Calu3 (cell line): Measurements from ENCODE around the gene PRRT1. TPM values are rescaled to one million over a fixed set of nuclear protein-coding genes. Genes with fewer than 3 reads are reported as not detected.
"Not testable (repeated sequence)": the region's sequence is repeated elsewhere in the genome, so short reads cannot be mapped to it uniquely, and the experiment has no call there.

Experiments
- BruUV-seq: library from RNA; stranded (reverse); fragments of 400-500 nt; replicated peaks from 2 replicates; lab custom pipeline; 2021; lab: Mats Ljungman, UMichigan
- CTCF ChIA-PET: fragments of 300-600 bp; sonication (Branson Sonifier 250); formaldehyde crosslinking; loops from one replicate; lab custom pipeline; 2022; ENCODE audit warnings: antibody characterized with exemption; lab: Charles Lee
- DNase-seq: peaks from one replicate; pipeline ENCODE4 v3.0.0; 2022
- H3K27ac Mint-ChIP-seq: one replicate; pipeline ENCODE4 v1.8.0; 2022; ENCODE audit warnings: mixed read lengths; ENCODE audit not compliant: unreplicated experiment
- H3K27me3 Mint-ChIP-seq: one replicate; pipeline ENCODE4 v1.8.0; 2022; ENCODE audit warnings: mixed read lengths; ENCODE audit not compliant: unreplicated experiment
- H3K36me3 Mint-ChIP-seq: one replicate; pipeline ENCODE4 v1.8.0; 2022; ENCODE audit warnings: mild to moderate bottlenecking, moderate library complexity, mixed read lengths; ENCODE audit not compliant: insufficient read depth, unreplicated experiment
- H3K4me1 Mint-ChIP-seq: one replicate; pipeline ENCODE4 v1.8.0; 2022; ENCODE audit warnings: mild to moderate bottlenecking, low read depth, mixed read lengths; ENCODE audit not compliant: unreplicated experiment
- H3K4me3 Mint-ChIP-seq: one replicate; pipeline ENCODE4 v1.8.0; 2022; ENCODE audit warnings: mild to moderate bottlenecking, low read depth, moderate library complexity, mixed read lengths; ENCODE audit not compliant: unreplicated experiment
- H3K9me3 Mint-ChIP-seq: one replicate; pipeline ENCODE4 v1.8.0; 2022; ENCODE audit warnings: low read depth, mixed read lengths; ENCODE audit not compliant: unreplicated experiment
- intact Hi-C: fragments of 100-400 bp; cut with micrococcal nuclease; formaldehyde crosslinking; loops from one replicate; pipeline ENCODE4 v1.10.0; 2022; ENCODE audit not compliant: unreplicated experiment
- microRNA-seq: library from miRNA; unstranded; fragments of <30 nt; microRNA quantifications from one replicate; pipeline ENCODE4 v1.2.0, GENCODE V29; 2022
- total RNA-seq: library from RNA; stranded (reverse); gene quantifications from 2 replicates; pipeline ENCODE4 v1.2.3, GENCODE V29; 2022
- TF ChIP-seq, protein P1 (sequence below): fragments of 200-600 bp; IDR thresholded peaks from one replicate; pipeline ENCODE4 v1.8.0; 2022; ENCODE audit warnings: antibody characterized with exemption; ENCODE audit not compliant: unreplicated experiment

Gene PRRT1
- total RNA-seq, 1 experiment from 2014 or later = 1.7 TPM

DNA sequence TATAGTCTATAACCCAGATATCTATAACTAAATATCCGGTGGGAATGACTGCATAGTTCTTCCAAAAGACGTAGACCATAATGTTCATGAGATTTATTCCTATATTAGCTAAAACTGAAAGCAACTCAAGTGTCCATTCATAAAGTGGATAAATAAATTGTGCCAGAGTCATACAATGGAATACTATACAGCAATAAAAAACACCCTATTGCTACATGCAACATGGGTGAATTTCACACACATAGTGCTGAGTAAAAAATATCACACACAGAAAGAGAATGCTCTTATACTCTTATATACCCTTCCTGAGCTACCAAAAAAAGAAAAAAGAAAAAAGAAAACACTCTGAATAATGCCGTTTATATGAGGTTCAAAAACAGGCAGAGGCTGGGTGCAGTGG lies 49.5 kb downstream of the PRRT1 start:
- peaks cover 77% of the 10 kb centered on the region for H3K27me3 Mint-ChIP-seq
- CTCF ChIA-PET = interaction anchor here (0.6 kb wide), 2 partner anchors 26 to 749 kb away, joined by 3 to 9 read pairs; partner anchors contain the start of gene ATF6B
- TF ChIP-seq, protein P1, sequence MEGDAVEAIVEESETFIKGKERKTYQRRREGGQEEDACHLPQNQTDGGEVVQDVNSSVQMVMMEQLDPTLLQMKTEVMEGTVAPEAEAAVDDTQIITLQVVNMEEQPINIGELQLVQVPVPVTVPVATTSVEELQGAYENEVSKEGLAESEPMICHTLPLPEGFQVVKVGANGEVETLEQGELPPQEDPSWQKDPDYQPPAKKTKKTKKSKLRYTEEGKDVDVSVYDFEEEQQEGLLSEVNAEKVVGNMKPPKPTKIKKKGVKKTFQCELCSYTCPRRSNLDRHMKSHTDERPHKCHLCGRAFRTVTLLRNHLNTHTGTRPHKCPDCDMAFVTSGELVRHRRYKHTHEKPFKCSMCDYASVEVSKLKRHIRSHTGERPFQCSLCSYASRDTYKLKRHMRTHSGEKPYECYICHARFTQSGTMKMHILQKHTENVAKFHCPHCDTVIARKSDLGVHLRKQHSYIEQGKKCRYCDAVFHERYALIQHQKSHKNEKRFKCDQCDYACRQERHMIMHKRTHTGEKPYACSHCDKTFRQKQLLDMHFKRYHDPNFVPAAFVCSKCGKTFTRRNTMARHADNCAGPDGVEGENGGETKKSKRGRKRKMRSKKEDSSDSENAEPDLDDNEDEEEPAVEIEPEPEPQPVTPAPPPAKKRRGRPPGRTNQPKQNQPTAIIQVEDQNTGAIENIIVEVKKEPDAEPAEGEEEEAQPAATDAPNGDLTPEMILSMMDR = no peak
- no peaks in the 10 kb centered on the region for H3K9me3 Mint-ChIP-seq
- DNase-seq = no peak
- H3K4me1 Mint-ChIP-seq = no peaks in the 10 kb centered on the region
- no peak overlapping the region for H3K27ac Mint-ChIP-seq
- intact Hi-C loops = no loop called here
- no peak overlapping the region for H3K4me3 Mint-ChIP-seq
- no TSS peak for BruUV-seq
- H3K36me3 Mint-ChIP-seq = no peaks in the 10 kb centered on the region

DNA sequence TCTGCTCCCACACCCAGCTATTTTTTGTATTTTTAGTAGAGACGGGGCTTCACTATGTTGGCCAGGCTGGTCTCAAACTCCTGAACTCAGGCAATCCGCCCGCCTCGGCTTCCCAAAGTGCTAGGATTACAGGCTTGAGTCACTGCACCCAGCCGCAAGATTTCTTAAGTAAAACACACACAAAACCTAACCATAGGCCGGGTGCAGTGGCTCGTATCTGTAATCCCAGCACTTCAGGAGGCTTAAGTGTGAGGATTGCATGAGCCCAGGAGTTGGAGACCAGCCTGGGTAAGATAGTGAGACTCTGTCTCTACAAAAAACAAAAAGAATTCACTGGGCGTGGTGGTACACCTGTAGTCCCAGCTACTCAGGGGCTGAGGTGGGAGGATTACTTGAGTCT lies 51.5 kb downstream of the PRRT1 start:
- CTCF ChIA-PET = interaction anchor here (0.6 to 0.8 kb wide), 3 partner anchors 19 to 1245 kb away, joined by 3 to 7 read pairs (median 3); no protein-coding TSS in a partner anchor
- not testable (repeated sequence) for BruUV-seq

More for the DNA sequence above, 51.5 kb downstream of the PRRT1 start:
- Mint-ChIP-seq H3K36me3 (peaks cover 12% of the 10 kb centered on the region), H3K27me3 (peaks cover 77% of the 10 kb centered on the region), H3K4me1 (peaks cover 20% of the 10 kb centered on the region)
- H3K27ac Mint-ChIP-seq, DNase-seq, H3K9me3 Mint-ChIP-seq, H3K4me3 Mint-ChIP-seq, intact Hi-C loops: not testable (repeated sequence)

Small RNA genes within 50 kb of the gene (microRNA-seq; reads per million reads assigned to microRNA genes)
- gene MIR6721 = 7.0 reads per million, percentile 25 among the genes with 10 or more reads in this experiment
- not detected for gene MIR6833

Other genes with a start within 250 kb of the PRRT1 start
- 22.6 and 28.1 TPM in 2 replicates for gene ZBTB12, start 249.9 kb downstream of the PRRT1 start, total RNA-seq
- gene C2, start 224.2 kb downstream of the PRRT1 start, total RNA-seq = 5.0 and 6.3 TPM in 2 replicates
- gene CFB, start 205.8 kb downstream of the PRRT1 start, total RNA-seq = 944 and 1,205 TPM in 2 replicates
- gene NELFE, start 193.0 kb downstream of the PRRT1 start, total RNA-seq = 141 and 157 TPM in 2 replicates
- gene SKIC2, start 192.8 kb downstream of the PRRT1 start, total RNA-seq = 182 and 201 TPM in 2 replicates
- 40.9 and 43.6 TPM in 2 replicates for gene DXO, start 179.8 kb downstream of the PRRT1 start, total RNA-seq
- 13.1 and 20.8 TPM in 2 replicates for gene C4A, start 169.9 kb downstream of the PRRT1 start, total RNA-seq
- 7.8 and 13.4 TPM in 2 replicates for gene C4B, start 137.1 kb downstream of the PRRT1 start, total RNA-seq
- gene CYP21A2, start 113.5 kb downstream of the PRRT1 start, total RNA-seq = 0.76 and 0.78 TPM in 2 replicates
- 10.6 and 11.3 TPM in 2 replicates for gene TNXB, start 42.6 kb downstream of the PRRT1 start, total RNA-seq
- gene ATF6B, start 23.7 kb downstream of the PRRT1 start, total RNA-seq = 185 and 196 TPM in 2 replicates
- 13.8 and 15.6 TPM in 2 replicates for gene FKBPL, start 21.7 kb downstream of the PRRT1 start, total RNA-seq
- 29.1 and 31.0 TPM in 2 replicates for gene PPT2, start 2.2 kb upstream of the PRRT1 start, total RNA-seq
- gene EGFL8, start 12.7 kb upstream of the PRRT1 start, total RNA-seq = 18.8 and 20.2 TPM in 2 replicates
- 138 and 139 TPM in 2 replicates for gene AGPAT1, start 24.1 kb upstream of the PRRT1 start, total RNA-seq
- 85.4 and 89.6 TPM in 2 replicates for gene RNF5, start 26.5 kb upstream of the PRRT1 start, total RNA-seq
- 14.3 and 14.4 TPM in 2 replicates for gene AGER, start 32.3 kb upstream of the PRRT1 start, total RNA-seq
- gene PBX2, start 38.3 kb upstream of the PRRT1 start, total RNA-seq = 122 and 141 TPM in 2 replicates
- 6.2 and 6.3 TPM in 2 replicates for gene GPSM3, start 40.7 kb upstream of the PRRT1 start, total RNA-seq
- 4.7 and 5.7 TPM in 2 replicates for gene NOTCH4, start 72.1 kb upstream of the PRRT1 start, total RNA-seq
- gene TSBP1, start 220.0 kb upstream of the PRRT1 start, total RNA-seq = not detected in 2 replicates